PC-3 (cell line): ENCODE measurements around the gene PLXNA3. TPM values are rescaled to one million over a fixed set of nuclear protein-coding genes. Genes with fewer than 3 reads are reported as not detected.

Experiments used
- ATAC-seq: fragments of 200-7000 bp; cut with Tn5 transposase; 2 replicates; pipeline ENCODE4 v1.9.1; 2020; ENCODE audit warnings: mild to moderate bottlenecking, moderate library complexity
- BruUV-seq: library from RNA; stranded (reverse); fragments of 400-500 nt; replicated peaks from 2 replicates; lab custom pipeline; 2021; lab: Mats Ljungman, UMichigan
- CTCF ChIA-PET: fragments of 300-600 bp; sonication (Branson Sonifier 250); formaldehyde crosslinking; loops from one replicate; lab custom pipeline; 2022; ENCODE audit warnings: antibody characterized with exemption; lab: Charles Lee
- POLR2A ChIA-PET: fragments of 300-600 bp; sonication (Branson Sonifier 250); formaldehyde crosslinking; loops from one replicate; lab custom pipeline; 2022; ENCODE audit warnings: antibody characterized with exemption; ENCODE audit not compliant: unreplicated experiment; lab: Charles Lee
- DNase-seq: peaks from one replicate; pipeline ENCODE4 v3.0.0-alpha.2; 2015
- H2AFZ ChIP-seq: fragments of 300-600 bp; sonication (generic); 2 replicates; pipeline ENCODE4 v1.6.0; 2016; ENCODE audit warnings: antibody characterized with exemption, low read length
- H3F3A ChIP-seq: fragments of 300-600 bp; sonication (generic); one replicate; pipeline ENCODE4 v1.6.0; 2017; ENCODE audit warnings: antibody characterized with exemption, low read length, control low read depth, mild to moderate bottlenecking; ENCODE audit not compliant: unreplicated experiment
- H3K27ac ChIP-seq: fragments of 300-600 bp; sonication (generic); 2 replicates; pipeline ENCODE4 v1.5.1; 2016; ENCODE audit warnings: mild to moderate bottlenecking, low read length
- H3K27me3 ChIP-seq: fragments of 300-600 bp; sonication (generic); 2 replicates; pipeline ENCODE4 v1.6.1; 2016; ENCODE audit warnings: low read length, mixed read lengths
- H3K36me3 ChIP-seq: fragments of 300-600 bp; sonication (generic); 2 replicates; pipeline ENCODE4 v1.6.1; 2016; ENCODE audit warnings: low read depth, mixed run types, low read length, mixed read lengths
- H3K4me1 ChIP-seq: fragments of 300-600 bp; sonication (generic); 2 replicates; pipeline ENCODE4 v1.5.1; 2016; ENCODE audit warnings: low read length; ENCODE audit not compliant: insufficient read depth
- H3K4me2 ChIP-seq: fragments of 300-600 bp; sonication (generic); 2 replicates; pipeline ENCODE4 v1.6.0; 2016; ENCODE audit warnings: low read length
- H3K4me3 ChIP-seq: fragments of 300-600 bp; sonication (generic); 2 replicates; pipeline ENCODE4 v1.5.1; 2016; ENCODE audit warnings: mild to moderate bottlenecking, low read length, mixed read lengths
- H3K79me2 ChIP-seq: fragments of 300-600 bp; sonication (generic); 2 replicates; pipeline ENCODE4 v1.6.1; 2017; ENCODE audit warnings: low read length, mixed read lengths
- H3K9ac ChIP-seq: fragments of 300-600 bp; sonication (generic); 2 replicates; pipeline ENCODE4 v1.6.0; 2016; ENCODE audit warnings: mild to moderate bottlenecking, low read length
- H3K9me2 ChIP-seq: fragments of 300-600 bp; sonication (generic); replicated peaks from 2 replicates; pipeline ENCODE4 v1.6.1; 2016; ENCODE audit warnings: mixed run types, low read length, mixed read lengths
- H3K9me3 ChIP-seq: fragments of 300-600 bp; sonication (generic); 2 replicates; pipeline ENCODE4 v1.6.1; 2016; ENCODE audit warnings: low read length, mixed read lengths
- H4K20me1 ChIP-seq: fragments of 300-600 bp; sonication (generic); 2 replicates; pipeline ENCODE4 v1.6.1; 2016; ENCODE audit warnings: low read length, mixed read lengths
- CTCF ChIP-seq: fragments of 300-600 bp; sonication (generic); conservative IDR thresholded peaks from 2 replicates; pipeline ENCODE4 v1.5.1; 2017; ENCODE audit warnings: antibody characterized with exemption, low read depth, mild to moderate bottlenecking, low read length
- EZH2 ChIP-seq: fragments of 300-600 bp; sonication (generic); IDR thresholded peaks from one replicate; pipeline ENCODE4 v1.6.1; 2017; ENCODE audit warnings: antibody characterized with exemption, mild to moderate bottlenecking, low read length; ENCODE audit not compliant: unreplicated experiment
- EZH2phosphoT487 ChIP-seq: fragments of 300-600 bp; sonication (generic); IDR thresholded peaks from 2 replicates; pipeline ENCODE4 v1.6.1; 2018; ENCODE audit warnings: mild to moderate bottlenecking, antibody characterized with exemption, low read length, borderline replicate concordance
- intact Hi-C: fragments of 100-400 bp; cut with micrococcal nuclease; formaldehyde crosslinking; loops from 2 replicates; pipeline ENCODE4 v1.9.0; 2023
- total RNA-seq: library from RNA; depleted of rRNA; stranded (reverse); fragments of >200 nt; gene quantifications from 2 replicates; pipeline ENCODE4 v1.2.3, GENCODE V29; 2014

The PLXNA3 gene
- total RNA-seq, 1 experiment from 2014 or later: 5.3 TPM

- H3K4me1 ChIP-seq: peaks cover 18% of the 10 kb centered on the region
- no peaks in the 10 kb centered on the region for H3K27me3 ChIP-seq
- no peak for DNase-seq
- no peak overlapping the region for H3K4me2 ChIP-seq
- no peaks in the 10 kb centered on the region for H3K79me2 ChIP-seq
- POLR2A ChIA-PET: no interaction called here
- H3K9me3 ChIP-seq: no peaks in the 10 kb centered on the region
- ATAC-seq: no peak
- CTCF ChIA-PET: no interaction called here
- no TSS peak for BruUV-seq
- intact Hi-C loops: no loop called here
- no peaks in the 10 kb centered on the region for H3K9me2 ChIP-seq
- no peak overlapping the region for H3K9ac ChIP-seq
- H3K27ac ChIP-seq: no peak overlapping the region
- no peaks in the 10 kb centered on the region for H3K36me3 ChIP-seq
- no peaks in the 10 kb centered on the region for H3F3A ChIP-seq
- TF ChIP-seq EZH2 (no peak), EZH2phosphoT487 (no peak), CTCF (no peak)
- H2AFZ ChIP-seq: no peak overlapping the region
- no peaks in the 10 kb centered on the region for H4K20me1 ChIP-seq
- no peak overlapping the region for H3K4me3 ChIP-seq
Measured at GRCh38 chrX:154502098-154502497, 44.0 kb downstream of the PLXNA3 start.

- no peaks in the 10 kb centered on the region for H3K9me3 ChIP-seq
- H2AFZ ChIP-seq: no peak overlapping the region
- TF ChIP-seq EZH2 (no peak), CTCF (no peak), EZH2phosphoT487 (no peak)
- H3K9ac ChIP-seq: no peak overlapping the region
- ChIA-PET CTCF (no interaction called here), POLR2A (no interaction called here)
- no peaks in the 10 kb centered on the region for H3K36me3 ChIP-seq
- no peaks in the 10 kb centered on the region for H3F3A ChIP-seq
- no peak overlapping the region for H3K4me3 ChIP-seq
- ATAC-seq (no peak), DNase-seq (no peak)
- H3K27me3 ChIP-seq: no peaks in the 10 kb centered on the region
- no TSS peak for BruUV-seq
- H4K20me1 ChIP-seq: no peaks in the 10 kb centered on the region
- no peak overlapping the region for H3K4me2 ChIP-seq
- intact Hi-C loops: no loop called here
- H3K27ac ChIP-seq: no peak overlapping the region
- H3K4me1 ChIP-seq: peaks cover 18% of the 10 kb centered on the region
- no peaks in the 10 kb centered on the region for H3K79me2 ChIP-seq
- no peaks in the 10 kb centered on the region for H3K9me2 ChIP-seq
Measured at GRCh38 chrX:154502989-154503388, 44.9 kb downstream of the PLXNA3 start.

- H4K20me1 ChIP-seq: no peaks in the 10 kb centered on the region
- peak overlapping the region; percentile 30; the same call in 1 of the 2 replicates for H3K9ac ChIP-seq
- H3K27ac ChIP-seq: peak overlapping the region; percentile 69
- ATAC-seq (peak; percentile 97), DNase-seq (peak; percentile 76)
- H3K79me2 ChIP-seq: no peaks in the 10 kb centered on the region
- no peaks in the 10 kb centered on the region for H3F3A ChIP-seq
- H3K4me3 ChIP-seq: no peak overlapping the region
- no peaks in the 10 kb centered on the region for H3K9me3 ChIP-seq
- BruUV-seq: no TSS peak
- peak overlapping the region; percentile 54; the same call in 1 of the 2 replicates for H3K4me2 ChIP-seq
- peaks cover 18% of the 10 kb centered on the region for H3K4me1 ChIP-seq
- TF ChIP-seq EZH2 (no peak), CTCF (no peak), EZH2phosphoT487 (no peak)
- ChIA-PET CTCF (interaction anchor here (0.6 kb wide), 1 partner anchor 34 kb away, joined by 9 read pairs; no protein-coding TSS in a partner anchor), POLR2A (no interaction called here)
- no peak overlapping the region for H2AFZ ChIP-seq
- no peaks in the 10 kb centered on the region for H3K9me2 ChIP-seq
- intact Hi-C loops: no loop called here
- H3K36me3 ChIP-seq: 0 out of 2 replicates have a peak, but pooled peaks cover 3% of the 10 kb centered on the region
- H3K27me3 ChIP-seq: no peaks in the 10 kb centered on the region
Measured at GRCh38 chrX:154505734-154506133, 47.7 kb downstream of the PLXNA3 start.
